Activated T-helper 1 cell treated with anti-CD3 and anti-CD28 coated beads, Interleukin-12 subunit alpha, Interleukin-12 subunit beta, Interleukin-2, Interleukin-4 antibody, amounts not matched to agents 30 ng/mL and 10 ng/mL and 1 ng/mL, durations not matched to agents 14 hours and 24 hours and 36 hours (primary cell): ENCODE results near the gene KIAA0825. TPM values are rescaled to one million over a fixed set of nuclear protein-coding genes. Genes with fewer than 3 reads are reported as not detected.
"Not testable (repeated sequence)": the region's sequence is repeated elsewhere in the genome, so short reads cannot be mapped to it uniquely, and the experiment has no call there.

Experiments
- DNase-seq: peaks from one replicate; pipeline ENCODE4 v3.0.0; 2021; ENCODE audit warnings: low spot score
- H3K27ac Mint-ChIP-seq: one replicate; pipeline ENCODE4 v1.8.0; 2021; ENCODE audit warnings: mild to moderate bottlenecking, mixed read lengths
- H3K27me3 Mint-ChIP-seq: one replicate; pipeline ENCODE4 v1.8.0; 2022; ENCODE audit warnings: mild to moderate bottlenecking, moderate library complexity, mixed read lengths; ENCODE audit not compliant: insufficient read depth
- H3K36me3 Mint-ChIP-seq: one replicate; pipeline ENCODE4 v1.8.0; 2021; ENCODE audit warnings: low read depth, mixed read lengths
- H3K4me1 Mint-ChIP-seq: one replicate; pipeline ENCODE4 v1.8.0; 2021; ENCODE audit warnings: low read depth, mixed read lengths
- H3K4me3 Mint-ChIP-seq: one replicate; pipeline ENCODE4 v1.8.0; 2021; ENCODE audit warnings: mild to moderate bottlenecking, moderate library complexity, mixed read lengths
- H3K9me3 Mint-ChIP-seq: one replicate; pipeline ENCODE4 v1.8.0; 2021; ENCODE audit warnings: mixed read lengths
- intact Hi-C: fragments of 100-400 bp; cut with micrococcal nuclease; formaldehyde crosslinking; loops from one replicate; pipeline ENCODE4 v1.15.1; 2024
- total RNA-seq: library from RNA; stranded (reverse); gene quantifications from 2 replicates; pipeline ENCODE4 v1.2.3, GENCODE V29; 2022

The KIAA0825 gene
- total RNA-seq, 1 donor from 2014 or later: 0.36 TPM

GRCh38 chr5:94171070-94171469 is 447.3 kb downstream of the KIAA0825 start:
- H3K4me3 Mint-ChIP-seq, H3K27ac Mint-ChIP-seq, H3K4me1 Mint-ChIP-seq, intact Hi-C loops, DNase-seq, H3K27me3 Mint-ChIP-seq, H3K36me3 Mint-ChIP-seq, H3K9me3 Mint-ChIP-seq: not testable (repeated sequence)

GRCh38 chr5:94170158-94170557 is 448.2 kb downstream of the KIAA0825 start:
- H3K27ac Mint-ChIP-seq, intact Hi-C loops, DNase-seq, H3K4me1 Mint-ChIP-seq, H3K4me3 Mint-ChIP-seq, H3K27me3 Mint-ChIP-seq, H3K9me3 Mint-ChIP-seq, H3K36me3 Mint-ChIP-seq: not testable (repeated sequence)

GRCh38 chr5:94168151-94168550 is 450.3 kb downstream of the KIAA0825 start:
- H3K27ac Mint-ChIP-seq: no peak overlapping the region
- no peaks in the 10 kb centered on the region for H3K4me1 Mint-ChIP-seq
- DNase-seq: no peak
- H3K9me3 Mint-ChIP-seq: no peaks in the 10 kb centered on the region
- no peak overlapping the region for H3K4me3 Mint-ChIP-seq
- peaks cover 1% of the 10 kb centered on the region for H3K27me3 Mint-ChIP-seq
- intact Hi-C loops: no loop called here
- no peaks in the 10 kb centered on the region for H3K36me3 Mint-ChIP-seq

- Mint-ChIP-seq H3K36me3 (no peaks in the 10 kb centered on the region), H3K4me1 (no peaks in the 10 kb centered on the region), H3K4me3 (no peak overlapping the region), H3K27ac (no peak overlapping the region), H3K9me3 (no peaks in the 10 kb centered on the region), H3K27me3 (peaks cover 4% of the 10 kb centered on the region)
- intact Hi-C loops: no loop called here
- DNase-seq: no peak
Observed at GRCh38 chr5:94161801-94162200, 456.6 kb downstream of the KIAA0825 start.

- no peaks in the 10 kb centered on the region for H3K4me1 Mint-ChIP-seq
- H3K9me3 Mint-ChIP-seq: no peaks in the 10 kb centered on the region
- intact Hi-C loops: no loop called here
- no peaks in the 10 kb centered on the region for H3K36me3 Mint-ChIP-seq
- H3K27me3 Mint-ChIP-seq: peaks cover 4% of the 10 kb centered on the region
- DNase-seq: no peak
- no peak overlapping the region for H3K4me3 Mint-ChIP-seq
- no peak overlapping the region for H3K27ac Mint-ChIP-seq
Observed at GRCh38 chr5:94159144-94159543, 459.3 kb downstream of the KIAA0825 start.

GRCh38 chr5:94157704-94158539 is 460.5 kb downstream of the KIAA0825 start:
- peaks cover 3% of the 10 kb centered on the region for H3K27me3 Mint-ChIP-seq
- no peaks in the 10 kb centered on the region for H3K36me3 Mint-ChIP-seq
- intact Hi-C loops: no loop called here
- H3K4me3 Mint-ChIP-seq: no peak overlapping the region
- H3K9me3 Mint-ChIP-seq: no peaks in the 10 kb centered on the region
- H3K27ac Mint-ChIP-seq: no peak overlapping the region
- H3K4me1 Mint-ChIP-seq: no peaks in the 10 kb centered on the region
- DNase-seq: no peak

- Mint-ChIP-seq H3K27ac (no peak overlapping the region), H3K4me1 (no peaks in the 10 kb centered on the region), H3K9me3 (no peaks in the 10 kb centered on the region), H3K27me3 (no peaks in the 10 kb centered on the region), H3K36me3 (no peaks in the 10 kb centered on the region), H3K4me3 (no peak overlapping the region)
- intact Hi-C loops: no loop called here
- no peak for DNase-seq
Observed at GRCh38 chr5:94154672-94155071, 463.7 kb downstream of the KIAA0825 start.

- no peak overlapping the region for H3K27ac Mint-ChIP-seq
- no peaks in the 10 kb centered on the region for H3K4me1 Mint-ChIP-seq
- intact Hi-C loops: no loop called here
Observed at GRCh38 chr5:94153736-94154450, 464.5 kb downstream of the KIAA0825 start.

GRCh38 chr5:94143621-94144020 is 474.8 kb downstream of the KIAA0825 start:
- H3K27ac Mint-ChIP-seq, H3K36me3 Mint-ChIP-seq, DNase-seq, H3K27me3 Mint-ChIP-seq, H3K4me3 Mint-ChIP-seq, H3K9me3 Mint-ChIP-seq, intact Hi-C loops, H3K4me1 Mint-ChIP-seq: not testable (repeated sequence)

More at GRCh38 chr5:94153736-94154450, 464.5 kb downstream of the KIAA0825 start:
- H3K4me3 Mint-ChIP-seq: no peak overlapping the region
- no peaks in the 10 kb centered on the region for H3K27me3 Mint-ChIP-seq
- no peaks in the 10 kb centered on the region for H3K36me3 Mint-ChIP-seq
- no peaks in the 10 kb centered on the region for H3K9me3 Mint-ChIP-seq
- DNase-seq: no peak

GRCh38 chr5:94140300-94140699 is 478.1 kb downstream of the KIAA0825 start:
- Mint-ChIP-seq H3K4me1 (no peaks in the 10 kb centered on the region), H3K9me3 (peaks cover 11% of the 10 kb centered on the region)
- intact Hi-C loops: no loop called here

GRCh38 chr5:94130077-94130476 is 488.3 kb downstream of the KIAA0825 start:
- no peak overlapping the region for H3K27ac Mint-ChIP-seq
- no peaks in the 10 kb centered on the region for H3K4me1 Mint-ChIP-seq
- H3K9me3 Mint-ChIP-seq: peaks cover 5% of the 10 kb centered on the region
- H3K36me3 Mint-ChIP-seq: no peaks in the 10 kb centered on the region
- peaks cover 2% of the 10 kb centered on the region for H3K27me3 Mint-ChIP-seq
- DNase-seq: no peak
- intact Hi-C loops: no loop called here
- H3K4me3 Mint-ChIP-seq: no peak overlapping the region

More at GRCh38 chr5:94140300-94140699, 478.1 kb downstream of the KIAA0825 start:
- Mint-ChIP-seq H3K27ac (no peak overlapping the region), H3K36me3 (no peaks in the 10 kb centered on the region), H3K27me3 (peaks cover 6% of the 10 kb centered on the region), H3K4me3 (no peak overlapping the region)
- DNase-seq: no peak

GRCh38 chr5:94125107-94125506 is 493.3 kb downstream of the KIAA0825 start:
- intact Hi-C loops: no loop called here

GRCh38 chr5:94116317-94116716 is 502.1 kb downstream of the KIAA0825 start:
- H3K9me3 Mint-ChIP-seq: peaks cover 34% of the 10 kb centered on the region
- not testable (repeated sequence) for DNase-seq, H3K36me3 Mint-ChIP-seq, H3K4me3 Mint-ChIP-seq, H3K27ac Mint-ChIP-seq, H3K27me3 Mint-ChIP-seq
- intact Hi-C loops: loop anchor here (10.0 kb wide), 1 partner anchor 502 kb away; no protein-coding TSS in a partner anchor
- peaks cover 11% of the 10 kb centered on the region for H3K4me1 Mint-ChIP-seq

More at GRCh38 chr5:94125107-94125506, 493.3 kb downstream of the KIAA0825 start:
- no peak for DNase-seq
- Mint-ChIP-seq H3K36me3 (no peaks in the 10 kb centered on the region), H3K27ac (no peak overlapping the region), H3K4me3 (no peak overlapping the region), H3K9me3 (no peaks in the 10 kb centered on the region), H3K4me1 (no peaks in the 10 kb centered on the region), H3K27me3 (peaks cover 2% of the 10 kb centered on the region)
